Activated CD4-positive, alpha-beta T cell treated with anti-CD3 and anti-CD28 coated beads, Interleukin-2, Interleukin-6, amounts not matched to agents 100 ng/mL and 50 ng/mL, durations not matched to agents 16 hours and 8 hours (primary cell): ENCODE measurements around the gene CDC23.
"Not testable (repeated sequence)": the region's sequence is repeated elsewhere in the genome, so short reads cannot be mapped to it uniquely, and the experiment has no call there.

Experiments used
- DNase-seq: peaks from one replicate; pipeline ENCODE4 v3.0.0-alpha.2; 2020

CDC23 gene

GRCh38 chr5:138212828-138213160 is 329 bp downstream of the CDC23 start:
- peak; percentile 6 for DNase-seq

DNA sequence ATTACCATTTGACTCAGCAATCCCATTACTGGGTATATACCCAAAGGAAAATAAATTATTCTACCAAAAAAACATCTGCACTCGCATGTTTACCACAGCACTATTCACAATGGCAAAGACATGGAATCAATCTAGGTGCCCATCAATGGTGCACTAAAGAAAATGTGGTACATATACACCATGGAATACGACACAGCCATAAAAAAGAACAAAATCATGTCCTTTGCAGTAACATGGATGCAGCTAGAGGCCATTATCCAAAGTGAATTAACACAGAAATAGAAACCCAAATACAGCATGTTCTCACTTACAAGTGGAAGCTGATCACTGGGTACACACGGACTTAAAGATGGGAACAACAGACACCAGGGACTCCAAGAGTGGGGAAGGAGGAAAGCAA is 2.1 kb downstream of the CDC23 start:
- no peak for DNase-seq

- not testable (repeated sequence) for DNase-seq
Observed at GRCh38 chr5:138193859-138194258, 19.3 kb downstream of the CDC23 start.

- no peak for DNase-seq
Observed at GRCh38 chr5:138192826-138193225, 20.3 kb downstream of the CDC23 start.

GRCh38 chr5:138188626-138189025 is 24.5 kb downstream of the CDC23 start:
- no peak for DNase-seq

- DNase-seq = no peak
Observed at GRCh38 chr5:138186002-138186447, 27.1 kb downstream of the CDC23 start.

DNA sequence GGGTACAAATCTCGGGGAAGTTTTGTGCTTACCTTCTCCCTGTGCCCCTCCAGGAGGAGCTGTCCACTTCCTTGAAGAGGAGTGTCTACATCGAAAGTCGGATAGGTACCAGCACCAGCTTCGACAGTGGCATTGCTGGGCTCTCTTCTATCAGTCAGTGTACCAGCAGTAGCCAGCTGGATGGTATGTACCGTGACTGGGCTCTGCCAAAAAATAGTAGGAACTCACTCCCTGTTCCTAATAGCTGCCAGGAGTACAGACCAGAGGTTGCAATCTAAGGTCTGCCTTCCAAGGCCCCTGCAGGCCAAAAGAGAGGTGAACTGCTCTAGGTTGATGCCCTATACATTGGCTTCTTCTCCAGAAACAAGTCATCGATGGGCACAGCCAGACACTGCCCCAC is 30.3 kb downstream of the CDC23 start:
- DNase-seq = no peak

- no peak for DNase-seq
Observed at GRCh38 chr5:138180841-138181240, 32.3 kb downstream of the CDC23 start.

- DNase-seq = peak; percentile 69
Observed at GRCh38 chr5:138180183-138180782, 32.8 kb downstream of the CDC23 start.

DNA sequence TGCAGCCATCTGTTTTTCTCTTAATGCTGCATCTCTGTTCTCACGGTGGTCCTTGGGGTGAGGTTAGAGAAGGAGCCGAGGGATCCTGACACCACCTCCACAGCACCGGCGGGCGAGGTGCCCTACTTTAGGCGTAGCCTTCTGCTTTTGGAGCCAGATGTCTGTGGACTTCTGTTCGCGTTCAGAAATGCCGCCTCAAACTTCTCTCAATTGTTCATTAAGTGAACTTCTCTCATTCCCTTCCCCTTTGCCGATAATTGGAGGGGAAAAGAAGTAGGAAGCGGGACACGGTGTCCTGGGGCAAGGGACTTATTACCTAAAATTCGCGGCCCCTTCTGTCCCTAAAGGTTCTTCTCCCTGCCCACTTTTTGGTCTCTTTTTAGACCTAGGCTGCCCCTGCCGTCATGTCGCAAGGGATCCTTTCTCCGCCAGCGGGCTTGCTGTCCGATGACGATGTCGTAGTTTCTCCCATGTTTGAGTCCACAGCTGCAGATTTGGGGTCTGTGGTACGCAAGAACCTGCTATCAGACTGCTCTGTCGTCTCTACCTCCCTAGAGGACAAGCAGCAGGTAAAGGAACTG is 33.8 kb downstream of the CDC23 start:
- DNase-seq = peak; percentile 18

DNA sequence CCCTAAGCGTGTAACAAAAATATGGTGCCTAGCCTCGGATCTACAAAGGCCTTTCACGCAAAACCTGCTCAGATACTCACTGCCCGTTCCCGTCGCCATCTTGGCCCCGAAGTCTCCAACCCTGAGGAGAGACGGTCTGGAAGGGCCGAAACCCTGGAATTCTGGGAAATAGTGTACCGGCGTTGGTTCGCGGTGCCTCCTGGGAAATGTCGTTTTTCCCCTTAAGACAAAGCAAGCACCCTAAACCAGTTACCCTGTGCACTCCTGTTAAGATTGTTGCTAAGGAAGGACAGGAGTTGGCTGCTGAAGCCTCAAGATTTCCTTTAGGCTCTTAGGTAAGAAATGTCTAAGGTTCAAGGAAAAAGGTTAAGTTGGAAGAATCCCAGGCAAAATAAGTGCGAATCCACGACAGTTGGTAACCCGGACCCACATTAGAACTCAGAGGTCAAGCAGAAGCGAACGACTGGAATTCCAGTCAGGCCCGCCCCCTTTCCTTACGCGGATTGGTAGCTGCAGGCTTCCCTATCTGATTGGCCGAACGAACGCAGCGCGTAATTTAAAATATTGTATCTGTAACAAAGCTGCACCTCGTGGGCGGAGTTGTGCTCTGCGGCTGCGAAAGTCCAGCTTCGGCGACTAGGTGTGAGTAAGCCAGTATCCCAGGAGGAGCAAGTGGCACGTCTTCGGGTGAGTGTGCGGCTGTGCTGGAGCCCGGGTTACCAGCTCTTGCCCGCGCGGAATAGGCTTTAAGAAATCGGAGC is 34.4 kb downstream of the CDC23 start, which contains the start of the genes BRD8 and KIF20A:
Gene BRD8, minus strand, starts transcription at position 115 of the 761 bp plus-strand sequence. Its CDS starts 16 bp downstream, at position 99.
Gene KIF20A, plus strand, starts transcription at position 597 of the 761 bp plus-strand sequence. CDS start 569 bp downstream, outside the sequence.
- peak; percentile 96 for DNase-seq

GRCh38 chr5:138177941-138178515 is 35.1 kb downstream of the CDC23 start:
- DNase-seq = peak; percentile 40

GRCh38 chr5:138170299-138170698 is 42.8 kb downstream of the CDC23 start:
- no peak for DNase-seq

DNA sequence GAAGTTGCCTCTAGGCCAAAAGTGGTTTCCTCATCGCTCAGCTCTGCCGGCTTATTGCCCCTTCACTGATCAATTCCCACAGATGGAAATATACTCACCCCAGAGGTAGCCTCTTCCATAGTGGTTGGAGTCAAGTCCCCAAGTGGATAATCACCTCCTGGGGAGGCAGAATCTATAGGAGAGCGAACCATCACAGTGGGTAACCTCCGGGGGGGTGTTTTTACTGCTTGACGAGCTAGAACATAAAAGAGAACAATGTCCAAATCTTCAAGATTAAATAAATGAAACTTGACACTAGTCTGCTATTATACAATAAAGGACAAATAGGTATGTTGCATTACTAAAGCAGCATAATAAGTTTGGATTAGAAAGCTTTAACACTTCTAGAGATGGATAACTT is 44.0 kb downstream of the CDC23 start:
- no peak for DNase-seq

DNA sequence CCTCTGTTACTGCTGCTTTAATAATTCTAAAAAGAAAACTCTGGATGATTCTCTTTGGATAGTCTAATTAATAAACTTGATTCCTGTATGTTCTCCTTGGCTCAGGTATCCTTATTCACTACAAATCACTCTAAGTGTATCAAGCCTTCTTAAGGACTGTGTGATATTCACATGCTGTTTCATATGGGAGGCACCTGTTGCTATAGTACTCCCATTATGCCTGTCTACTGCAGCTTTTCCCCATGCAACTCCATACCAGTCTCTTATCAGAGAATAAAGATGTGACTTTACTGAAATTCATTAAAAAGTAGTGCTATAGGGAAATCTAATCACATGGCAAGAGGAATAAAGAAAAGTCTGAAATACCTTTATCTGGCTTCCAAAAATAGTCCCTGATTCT is 49.4 kb downstream of the CDC23 start:
- DNase-seq = no peak

GRCh38 chr5:138160706-138161105 is 52.4 kb downstream of the CDC23 start:
- DNase-seq = no peak

GRCh38 chr5:138159666-138160065 is 53.5 kb downstream of the CDC23 start:
- no peak for DNase-seq

GRCh38 chr5:138157626-138158025 is 55.5 kb downstream of the CDC23 start:
- DNase-seq = no peak

DNA sequence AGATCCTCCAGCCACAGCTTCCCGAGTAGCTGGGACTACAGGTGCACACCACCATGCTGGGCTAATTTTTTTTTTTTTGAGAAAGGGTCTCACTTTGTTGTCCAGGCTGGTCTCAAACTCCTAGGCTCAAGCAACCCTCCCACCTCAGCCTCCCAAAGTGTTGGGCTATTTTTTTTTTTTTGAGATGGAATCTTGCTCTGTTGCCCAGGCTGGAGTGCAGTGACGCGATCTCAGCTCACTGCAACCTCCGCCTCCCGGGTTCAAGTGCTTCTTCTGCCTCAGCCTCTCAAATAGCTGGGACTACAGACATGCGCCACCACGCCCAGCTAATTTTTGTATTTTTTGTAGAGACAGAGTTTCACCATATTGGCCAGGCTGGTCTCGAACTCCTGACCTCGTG is 57.1 kb downstream of the CDC23 start:
- DNase-seq = not testable (repeated sequence)

DNA sequence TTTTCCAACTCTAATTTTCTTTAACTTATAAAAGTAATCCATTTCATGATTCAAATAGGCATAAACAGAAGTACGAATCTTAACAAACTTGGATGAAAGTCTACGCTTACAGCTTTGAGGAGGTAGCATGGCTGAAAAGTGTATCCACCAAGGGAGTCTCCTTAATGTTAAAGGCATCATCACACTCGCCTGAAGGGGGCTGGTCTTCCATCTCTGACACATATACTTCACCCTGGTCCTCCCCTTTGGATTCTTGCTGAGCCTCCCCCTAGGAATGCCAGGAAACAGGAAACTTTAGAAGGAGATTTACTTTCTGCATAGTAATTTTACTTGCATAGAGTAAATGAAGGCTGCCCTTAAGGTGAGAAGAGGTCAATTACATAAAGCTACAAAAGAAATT is 63.6 kb downstream of the CDC23 start:
- DNase-seq = no peak

- DNase-seq = no peak
Observed at GRCh38 chr5:138148811-138149210, 64.3 kb downstream of the CDC23 start.

GRCh38 chr5:138143578-138143977 is 69.5 kb downstream of the CDC23 start:
- DNase-seq = not testable (repeated sequence)

- DNase-seq = no peak
Observed at GRCh38 chr5:138141734-138142133, 71.4 kb downstream of the CDC23 start.

- DNase-seq = no peak
Observed at GRCh38 chr5:138140268-138140667, 72.9 kb downstream of the CDC23 start.
